ENCODE measurements around the gene CNOT2.

DNA sequence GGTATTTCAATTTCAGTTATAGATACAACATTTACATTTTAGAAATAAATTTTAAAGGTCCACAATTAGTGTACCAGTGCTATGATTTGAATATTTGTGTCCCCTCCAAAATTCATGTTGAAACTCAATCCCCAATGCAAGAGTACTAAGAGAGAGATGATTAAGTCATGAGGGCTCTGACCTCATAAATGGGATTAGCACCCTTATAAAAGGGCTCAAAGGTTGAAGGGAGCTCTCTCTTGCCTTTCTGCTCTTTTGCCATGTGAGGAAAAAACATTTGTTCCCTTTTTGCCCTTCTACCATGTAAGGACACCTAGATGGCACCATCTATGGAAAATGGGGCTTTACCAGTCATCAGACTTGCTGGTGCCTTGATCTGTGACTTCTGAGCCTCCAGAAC, 25.8 kb upstream of the CNOT2 start:
- TF ChIP-seq, protein P1, sequence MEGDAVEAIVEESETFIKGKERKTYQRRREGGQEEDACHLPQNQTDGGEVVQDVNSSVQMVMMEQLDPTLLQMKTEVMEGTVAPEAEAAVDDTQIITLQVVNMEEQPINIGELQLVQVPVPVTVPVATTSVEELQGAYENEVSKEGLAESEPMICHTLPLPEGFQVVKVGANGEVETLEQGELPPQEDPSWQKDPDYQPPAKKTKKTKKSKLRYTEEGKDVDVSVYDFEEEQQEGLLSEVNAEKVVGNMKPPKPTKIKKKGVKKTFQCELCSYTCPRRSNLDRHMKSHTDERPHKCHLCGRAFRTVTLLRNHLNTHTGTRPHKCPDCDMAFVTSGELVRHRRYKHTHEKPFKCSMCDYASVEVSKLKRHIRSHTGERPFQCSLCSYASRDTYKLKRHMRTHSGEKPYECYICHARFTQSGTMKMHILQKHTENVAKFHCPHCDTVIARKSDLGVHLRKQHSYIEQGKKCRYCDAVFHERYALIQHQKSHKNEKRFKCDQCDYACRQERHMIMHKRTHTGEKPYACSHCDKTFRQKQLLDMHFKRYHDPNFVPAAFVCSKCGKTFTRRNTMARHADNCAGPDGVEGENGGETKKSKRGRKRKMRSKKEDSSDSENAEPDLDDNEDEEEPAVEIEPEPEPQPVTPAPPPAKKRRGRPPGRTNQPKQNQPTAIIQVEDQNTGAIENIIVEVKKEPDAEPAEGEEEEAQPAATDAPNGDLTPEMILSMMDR (IDR thresholded peaks at IDR 0.05; ENCODE audit: insufficient read depth, low read length): no peak
- TF ChIP-seq, protein P2, sequence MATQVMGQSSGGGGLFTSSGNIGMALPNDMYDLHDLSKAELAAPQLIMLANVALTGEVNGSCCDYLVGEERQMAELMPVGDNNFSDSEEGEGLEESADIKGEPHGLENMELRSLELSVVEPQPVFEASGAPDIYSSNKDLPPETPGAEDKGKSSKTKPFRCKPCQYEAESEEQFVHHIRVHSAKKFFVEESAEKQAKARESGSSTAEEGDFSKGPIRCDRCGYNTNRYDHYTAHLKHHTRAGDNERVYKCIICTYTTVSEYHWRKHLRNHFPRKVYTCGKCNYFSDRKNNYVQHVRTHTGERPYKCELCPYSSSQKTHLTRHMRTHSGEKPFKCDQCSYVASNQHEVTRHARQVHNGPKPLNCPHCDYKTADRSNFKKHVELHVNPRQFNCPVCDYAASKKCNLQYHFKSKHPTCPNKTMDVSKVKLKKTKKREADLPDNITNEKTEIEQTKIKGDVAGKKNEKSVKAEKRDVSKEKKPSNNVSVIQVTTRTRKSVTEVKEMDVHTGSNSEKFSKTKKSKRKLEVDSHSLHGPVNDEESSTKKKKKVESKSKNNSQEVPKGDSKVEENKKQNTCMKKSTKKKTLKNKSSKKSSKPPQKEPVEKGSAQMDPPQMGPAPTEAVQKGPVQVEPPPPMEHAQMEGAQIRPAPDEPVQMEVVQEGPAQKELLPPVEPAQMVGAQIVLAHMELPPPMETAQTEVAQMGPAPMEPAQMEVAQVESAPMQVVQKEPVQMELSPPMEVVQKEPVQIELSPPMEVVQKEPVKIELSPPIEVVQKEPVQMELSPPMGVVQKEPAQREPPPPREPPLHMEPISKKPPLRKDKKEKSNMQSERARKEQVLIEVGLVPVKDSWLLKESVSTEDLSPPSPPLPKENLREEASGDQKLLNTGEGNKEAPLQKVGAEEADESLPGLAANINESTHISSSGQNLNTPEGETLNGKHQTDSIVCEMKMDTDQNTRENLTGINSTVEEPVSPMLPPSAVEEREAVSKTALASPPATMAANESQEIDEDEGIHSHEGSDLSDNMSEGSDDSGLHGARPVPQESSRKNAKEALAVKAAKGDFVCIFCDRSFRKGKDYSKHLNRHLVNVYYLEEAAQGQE (IDR thresholded peaks at IDR 0.05; ENCODE audit: insufficient replicate concordance, low read depth): no peak
- TF ChIP-seq POLR2AphosphoS5 (IDR thresholded peaks at IDR 0.05; ENCODE audit: low read depth) (no peak), GABPA (IDR thresholded peaks at IDR 0.05; ENCODE audit: low read depth) (no peak), SPI1 (IDR thresholded peaks at IDR 0.05; ENCODE audit: borderline replicate concordance, low read depth) (no peak)

All from HL-60 (cell line).